ENCODE measurements around the gene CABCOCO1.

CABCOCO1 gene

DNA sequence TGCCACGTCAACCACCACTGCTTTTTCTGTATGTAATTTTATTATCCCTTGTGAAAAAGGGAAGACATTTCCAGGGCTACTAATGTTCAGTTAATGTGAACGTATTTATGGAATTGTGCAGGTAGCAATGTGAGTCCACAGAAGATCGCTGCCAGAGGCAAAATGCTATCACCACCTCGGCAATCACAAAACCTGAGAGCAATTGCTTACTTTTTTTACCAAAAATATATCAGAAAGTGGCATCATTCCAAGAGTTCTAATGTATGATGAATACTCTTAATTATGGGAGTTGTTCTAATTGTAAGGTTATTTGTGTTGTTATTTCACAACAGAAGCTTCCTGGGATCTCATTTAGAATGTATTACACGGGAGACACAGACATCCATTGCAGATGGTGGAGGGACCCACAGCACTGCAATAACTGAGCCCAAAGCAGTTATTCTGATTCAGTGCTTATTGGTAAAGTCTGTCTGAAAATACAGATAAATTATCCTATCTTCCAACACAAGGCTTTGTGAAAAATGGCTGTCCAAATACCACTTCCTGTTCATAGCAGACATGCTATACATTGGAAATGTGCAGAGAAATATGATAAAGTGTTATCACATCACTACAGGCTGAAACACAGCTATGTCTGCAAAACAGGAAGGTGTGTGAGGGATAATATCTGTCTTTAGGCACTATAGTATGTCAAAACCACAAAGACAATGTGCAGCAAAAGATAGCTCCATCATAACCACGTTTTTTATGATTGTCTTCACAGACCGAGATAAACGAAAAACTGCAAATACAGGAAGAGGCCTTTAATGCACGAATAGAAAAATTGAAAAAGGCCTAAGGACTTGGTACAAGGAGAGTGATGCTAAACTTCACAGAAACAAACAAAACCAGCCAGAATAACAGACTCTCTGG lies 102.7 kb downstream of the CABCOCO1 start:
- no peak for DNase-seq (ENCODE audit: low read depth, low spot score)
- no peak overlapping the region for H3K4me3 ChIP-seq (ENCODE audit: low read length)
- no peaks in the 10 kb centered on the region; the same call in 1 of the 2 replicates for H3K4me1 ChIP-seq (ENCODE audit: control insufficient read depth, insufficient read depth, low read length)
- no peak overlapping the region for H3K27ac ChIP-seq (ENCODE audit: low read length)
- no CpG with 5 or more reads among the region's 9 CpGs for WGBS (ENCODE audit: insufficient coverage, insufficient read length)
- H3K27me3 ChIP-seq (ENCODE audit: control insufficient read depth, insufficient read depth, low read length) = no peaks in the 10 kb centered on the region
- no peaks in the 10 kb centered on the region for H3K36me3 ChIP-seq (ENCODE audit: control insufficient read depth, insufficient read depth, low read length)
- no peaks in the 10 kb centered on the region for H3K9me3 ChIP-seq (ENCODE audit: control insufficient read depth, insufficient read depth, low read length)

DNA sequence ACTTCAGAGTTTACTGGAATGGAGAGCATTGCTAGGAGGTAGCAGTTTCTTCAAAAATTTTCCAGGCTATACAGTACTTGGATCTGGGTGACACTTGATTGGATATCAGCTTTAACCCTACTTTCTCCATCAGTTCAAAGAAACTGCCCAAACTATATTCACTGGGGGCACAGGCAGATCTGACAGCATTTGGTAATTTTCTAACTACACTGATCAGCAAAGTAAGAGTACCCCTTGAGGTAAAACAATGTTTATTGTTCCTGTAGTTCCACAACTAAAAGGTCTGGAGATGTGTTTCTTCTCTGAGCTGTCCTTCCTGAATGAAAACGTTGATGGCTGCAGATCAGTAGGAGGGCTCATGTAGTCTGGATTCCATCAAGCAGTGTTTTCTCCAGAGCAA lies 104.2 kb downstream of the CABCOCO1 start:
- no peak overlapping the region for H3K4me3 ChIP-seq (ENCODE audit: low read length)
- no peaks in the 10 kb centered on the region for H3K27me3 ChIP-seq (ENCODE audit: control insufficient read depth, insufficient read depth, low read length)
- H3K36me3 ChIP-seq (ENCODE audit: control insufficient read depth, insufficient read depth, low read length) = no peaks in the 10 kb centered on the region
- no peaks in the 10 kb centered on the region for H3K9me3 ChIP-seq (ENCODE audit: control insufficient read depth, insufficient read depth, low read length)
- WGBS (ENCODE audit: insufficient coverage, insufficient read length) = no CpG with 5 or more reads among the region's 1 CpG
- DNase-seq (ENCODE audit: low read depth, low spot score) = no peak
- H3K4me1 ChIP-seq (ENCODE audit: control insufficient read depth, insufficient read depth, low read length) = no peaks in the 10 kb centered on the region; the same call in 1 of the 2 replicates
- H3K27ac ChIP-seq (ENCODE audit: low read length) = no peak overlapping the region

GRCh38 chr10:61774031-61774430 lies 111.3 kb downstream of the CABCOCO1 start:
- Histone ChIP-seq H3K36me3 (ENCODE audit: control insufficient read depth, insufficient read depth, low read length) (no peaks in the 10 kb centered on the region; the same call in 1 of the 2 replicates), H3K27me3 (ENCODE audit: control insufficient read depth, insufficient read depth, low read length) (no peaks in the 10 kb centered on the region), H3K9me3 (ENCODE audit: control insufficient read depth, insufficient read depth, low read length) (no peaks in the 10 kb centered on the region), H3K4me3 (ENCODE audit: low read length) (no peak overlapping the region), H3K4me1 (ENCODE audit: control insufficient read depth, insufficient read depth, low read length) (no peaks in the 10 kb centered on the region), H3K27ac (ENCODE audit: low read length) (no peak overlapping the region)
- WGBS (ENCODE audit: insufficient coverage, insufficient read length) = no CpG with 5 or more reads among the region's 3 CpGs
- no peak for DNase-seq (ENCODE audit: low read depth, low spot score)

- no CpG with 5 or more reads among the region's 2 CpGs for WGBS (ENCODE audit: insufficient coverage, insufficient read length)
- no peaks in the 10 kb centered on the region for H3K4me1 ChIP-seq (ENCODE audit: control insufficient read depth, insufficient read depth, low read length)
Observed at GRCh38 chr10:61775111-61775510, 112.4 kb downstream of the CABCOCO1 start.

DNA sequence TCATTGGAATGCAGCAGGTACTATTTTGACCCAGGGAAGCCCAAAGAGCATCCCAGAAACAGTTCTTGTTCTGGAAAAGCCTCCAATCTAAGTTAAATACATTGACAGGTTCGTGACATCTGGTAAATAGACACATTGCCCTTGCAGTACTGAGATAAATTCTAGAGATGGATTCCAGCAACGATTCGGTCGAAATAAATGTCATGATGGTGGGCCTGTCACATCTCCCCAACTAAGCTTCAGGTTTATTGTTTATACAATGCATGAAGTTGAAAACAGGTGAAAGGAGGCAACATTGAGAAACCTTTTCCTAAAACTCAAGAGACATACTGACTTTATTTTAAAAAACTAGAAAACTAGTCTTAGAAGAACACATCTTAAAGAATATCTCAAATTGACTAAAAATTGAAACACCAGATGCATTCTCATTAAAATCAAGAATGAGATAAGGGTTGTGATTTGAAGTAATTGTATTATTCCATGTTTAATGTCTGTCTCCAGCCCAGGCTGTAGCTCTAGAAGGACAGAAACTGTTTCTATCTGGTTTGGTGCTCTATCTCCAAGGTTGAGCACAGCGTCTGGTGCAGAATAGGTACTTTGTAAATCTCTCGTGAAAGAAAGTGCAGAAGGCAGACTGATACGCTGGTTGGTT lies 114.0 kb downstream of the CABCOCO1 start:
- no peak for DNase-seq (ENCODE audit: low read depth, low spot score)
- Histone ChIP-seq H3K27me3 (ENCODE audit: control insufficient read depth, insufficient read depth, low read length) (no peaks in the 10 kb centered on the region), H3K27ac (ENCODE audit: low read length) (no peak overlapping the region), H3K4me3 (ENCODE audit: low read length) (no peak overlapping the region), H3K36me3 (ENCODE audit: control insufficient read depth, insufficient read depth, low read length) (no peaks in the 10 kb centered on the region; the same call in 1 of the 2 replicates), H3K9me3 (ENCODE audit: control insufficient read depth, insufficient read depth, low read length) (no peaks in the 10 kb centered on the region), H3K4me1 (ENCODE audit: control insufficient read depth, insufficient read depth, low read length) (no peaks in the 10 kb centered on the region)
- WGBS (ENCODE audit: insufficient coverage, insufficient read length) = no CpG with 5 or more reads among the region's 7 CpGs

More at GRCh38 chr10:61775111-61775510, 112.4 kb downstream of the CABCOCO1 start:
- DNase-seq (ENCODE audit: low read depth, low spot score) = no peak
- Histone ChIP-seq H3K27ac (ENCODE audit: low read length) (no peak overlapping the region), H3K9me3 (ENCODE audit: control insufficient read depth, insufficient read depth, low read length) (no peaks in the 10 kb centered on the region), H3K4me3 (ENCODE audit: low read length) (no peak overlapping the region), H3K36me3 (ENCODE audit: control insufficient read depth, insufficient read depth, low read length) (no peaks in the 10 kb centered on the region; the same call in 1 of the 2 replicates), H3K27me3 (ENCODE audit: control insufficient read depth, insufficient read depth, low read length) (no peaks in the 10 kb centered on the region)

DNA sequence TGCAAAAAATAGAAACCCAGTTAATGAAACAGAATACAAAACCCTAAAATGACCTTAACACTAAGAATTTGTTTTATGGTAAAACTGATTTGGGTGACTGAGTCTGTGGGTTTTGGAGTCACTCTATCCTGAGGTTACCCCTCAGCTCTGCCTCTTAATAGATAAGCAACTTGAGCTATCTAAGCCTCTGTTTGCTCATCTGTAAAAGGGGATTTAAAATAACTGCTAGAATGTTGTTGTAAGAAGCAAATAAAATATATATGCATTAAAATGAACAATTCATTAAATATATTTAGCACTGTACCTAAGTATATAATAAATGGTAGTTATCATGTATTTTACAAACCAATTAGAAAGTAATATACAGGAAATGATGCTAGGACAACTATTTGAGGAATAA lies 115.4 kb downstream of the CABCOCO1 start:
- Histone ChIP-seq H3K4me1 (ENCODE audit: control insufficient read depth, insufficient read depth, low read length) (no peaks in the 10 kb centered on the region), H3K36me3 (ENCODE audit: control insufficient read depth, insufficient read depth, low read length) (no peaks in the 10 kb centered on the region; the same call in 1 of the 2 replicates), H3K9me3 (ENCODE audit: control insufficient read depth, insufficient read depth, low read length) (no peaks in the 10 kb centered on the region), H3K27ac (ENCODE audit: low read length) (no peak overlapping the region), H3K27me3 (ENCODE audit: control insufficient read depth, insufficient read depth, low read length) (no peaks in the 10 kb centered on the region), H3K4me3 (ENCODE audit: low read length) (no peak overlapping the region)
- no peak for DNase-seq (ENCODE audit: low read depth, low spot score)

DNA sequence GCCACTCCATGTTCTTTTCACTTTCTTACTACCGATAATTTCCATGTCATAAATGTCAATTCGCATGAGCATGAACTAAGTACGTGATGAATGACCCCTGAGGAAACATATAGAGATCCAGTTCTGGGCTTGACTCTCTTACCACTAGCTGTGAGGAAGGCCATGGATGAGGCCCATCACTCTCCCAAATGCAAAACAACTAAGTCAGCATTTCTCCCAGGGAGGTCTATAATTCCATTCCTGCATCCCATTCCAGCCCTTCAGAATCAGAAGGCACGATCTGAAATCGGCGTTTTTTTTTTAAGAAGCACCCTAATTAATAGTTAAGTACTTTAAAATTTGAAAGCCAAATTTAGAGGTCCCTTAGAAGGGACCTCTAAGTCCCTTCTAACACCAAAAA lies 116.5 kb downstream of the CABCOCO1 start:
- H3K36me3 ChIP-seq (ENCODE audit: control insufficient read depth, insufficient read depth, low read length) = no peaks in the 10 kb centered on the region; the same call in 1 of the 2 replicates
- H3K27me3 ChIP-seq (ENCODE audit: control insufficient read depth, insufficient read depth, low read length) = no peaks in the 10 kb centered on the region
- no peak overlapping the region for H3K27ac ChIP-seq (ENCODE audit: low read length)
- WGBS (ENCODE audit: insufficient coverage, insufficient read length) = no CpG with 5 or more reads among the region's 6 CpGs
- no peak overlapping the region for H3K4me3 ChIP-seq (ENCODE audit: low read length)
- no peaks in the 10 kb centered on the region for H3K9me3 ChIP-seq (ENCODE audit: control insufficient read depth, insufficient read depth, low read length)
- no peaks in the 10 kb centered on the region for H3K4me1 ChIP-seq (ENCODE audit: control insufficient read depth, insufficient read depth, low read length)
- DNase-seq (ENCODE audit: low read depth, low spot score) = no peak

DNA sequence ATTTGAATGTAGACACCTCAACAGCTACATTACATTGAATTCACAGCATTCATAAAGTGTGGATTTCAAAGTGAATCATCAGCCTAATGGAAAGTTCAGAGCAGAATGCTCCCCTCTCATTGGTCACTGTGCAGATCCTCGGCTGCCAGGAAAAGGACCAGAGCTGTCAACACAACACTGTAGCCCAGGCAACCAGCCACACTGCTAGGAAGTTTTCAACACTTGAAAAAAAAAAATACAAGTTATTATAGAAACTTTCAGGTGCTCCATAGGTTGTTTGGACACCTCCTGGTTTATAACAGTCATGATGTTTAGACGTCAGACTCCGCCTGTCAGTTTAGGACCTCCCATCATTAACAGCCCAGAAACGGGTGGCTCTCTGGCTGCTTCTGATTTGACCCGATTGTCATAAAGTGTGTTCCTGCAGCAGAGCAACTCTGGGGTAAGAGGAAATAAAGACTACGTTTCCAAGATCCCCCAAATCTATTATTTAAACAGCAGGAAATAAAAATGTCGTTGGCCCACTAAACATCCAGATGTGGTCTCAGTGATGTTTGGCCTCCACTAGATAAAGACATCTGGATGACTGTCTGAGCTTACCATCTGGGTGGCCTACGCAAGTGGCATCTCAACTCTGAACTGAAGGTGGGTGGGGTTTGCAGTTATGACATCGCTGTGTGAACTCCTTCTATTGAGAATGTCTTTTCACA lies 117.4 kb downstream of the CABCOCO1 start:
- Histone ChIP-seq H3K36me3 (ENCODE audit: control insufficient read depth, insufficient read depth, low read length) (no peaks in the 10 kb centered on the region; the same call in 1 of the 2 replicates), H3K4me3 (ENCODE audit: low read length) (no peak overlapping the region), H3K27me3 (ENCODE audit: control insufficient read depth, insufficient read depth, low read length) (no peaks in the 10 kb centered on the region), H3K27ac (ENCODE audit: low read length) (no peak overlapping the region), H3K4me1 (ENCODE audit: control insufficient read depth, insufficient read depth, low read length) (no peaks in the 10 kb centered on the region), H3K9me3 (ENCODE audit: control insufficient read depth, insufficient read depth, low read length) (no peaks in the 10 kb centered on the region)
- WGBS (ENCODE audit: insufficient coverage, insufficient read length) = no CpG with 5 or more reads among the region's 9 CpGs
- DNase-seq (ENCODE audit: low read depth, low spot score) = no peak

GRCh38 chr10:61780732-61781131 lies 118.0 kb downstream of the CABCOCO1 start:
- no peaks in the 10 kb centered on the region for H3K4me1 ChIP-seq (ENCODE audit: control insufficient read depth, insufficient read depth, low read length)
- H3K27ac ChIP-seq (ENCODE audit: low read length) = no peak overlapping the region
- H3K36me3 ChIP-seq (ENCODE audit: control insufficient read depth, insufficient read depth, low read length) = no peaks in the 10 kb centered on the region; the same call in 1 of the 2 replicates
- H3K27me3 ChIP-seq (ENCODE audit: control insufficient read depth, insufficient read depth, low read length) = no peaks in the 10 kb centered on the region
- no peak overlapping the region for H3K4me3 ChIP-seq (ENCODE audit: low read length)
- DNase-seq (ENCODE audit: low read depth, low spot score) = no peak
- no peaks in the 10 kb centered on the region for H3K9me3 ChIP-seq (ENCODE audit: control insufficient read depth, insufficient read depth, low read length)

DNA sequence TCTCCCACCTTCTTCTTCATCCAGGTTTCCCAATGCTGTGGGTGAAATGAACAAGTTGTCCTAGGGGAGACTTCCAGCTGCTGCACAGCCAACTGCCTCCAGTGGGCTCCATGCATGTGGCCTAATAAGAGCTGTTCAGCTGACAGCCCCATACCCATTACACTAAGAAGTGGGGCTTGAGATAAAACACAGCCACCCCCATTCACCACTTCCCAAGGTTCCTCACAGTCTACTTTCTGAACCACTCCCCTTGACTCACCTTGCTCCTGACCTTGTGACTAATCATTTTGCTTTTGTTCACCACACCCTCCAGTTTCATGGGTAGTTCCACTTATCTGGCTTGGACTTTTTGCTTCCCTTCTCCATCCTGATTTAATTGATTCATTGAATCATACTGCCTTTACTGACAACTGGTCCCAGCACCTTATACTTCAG lies 119.3 kb downstream of the CABCOCO1 start:
- H3K4me1 ChIP-seq (ENCODE audit: control insufficient read depth, insufficient read depth, low read length) = no peaks in the 10 kb centered on the region
- no peaks in the 10 kb centered on the region for H3K27me3 ChIP-seq (ENCODE audit: control insufficient read depth, insufficient read depth, low read length)
- H3K36me3 ChIP-seq (ENCODE audit: control insufficient read depth, insufficient read depth, low read length) = no peaks in the 10 kb centered on the region; the same call in 1 of the 2 replicates
- no peak for DNase-seq (ENCODE audit: low read depth, low spot score)
- H3K9me3 ChIP-seq (ENCODE audit: control insufficient read depth, insufficient read depth, low read length) = no peaks in the 10 kb centered on the region
- H3K27ac ChIP-seq (ENCODE audit: low read length) = no peak overlapping the region
- no peak overlapping the region for H3K4me3 ChIP-seq (ENCODE audit: low read length)

Measured in iPS DF 6.9 (cell line).